ENCODE results near the gene STYXL1.

STYXL1 gene

DNA sequence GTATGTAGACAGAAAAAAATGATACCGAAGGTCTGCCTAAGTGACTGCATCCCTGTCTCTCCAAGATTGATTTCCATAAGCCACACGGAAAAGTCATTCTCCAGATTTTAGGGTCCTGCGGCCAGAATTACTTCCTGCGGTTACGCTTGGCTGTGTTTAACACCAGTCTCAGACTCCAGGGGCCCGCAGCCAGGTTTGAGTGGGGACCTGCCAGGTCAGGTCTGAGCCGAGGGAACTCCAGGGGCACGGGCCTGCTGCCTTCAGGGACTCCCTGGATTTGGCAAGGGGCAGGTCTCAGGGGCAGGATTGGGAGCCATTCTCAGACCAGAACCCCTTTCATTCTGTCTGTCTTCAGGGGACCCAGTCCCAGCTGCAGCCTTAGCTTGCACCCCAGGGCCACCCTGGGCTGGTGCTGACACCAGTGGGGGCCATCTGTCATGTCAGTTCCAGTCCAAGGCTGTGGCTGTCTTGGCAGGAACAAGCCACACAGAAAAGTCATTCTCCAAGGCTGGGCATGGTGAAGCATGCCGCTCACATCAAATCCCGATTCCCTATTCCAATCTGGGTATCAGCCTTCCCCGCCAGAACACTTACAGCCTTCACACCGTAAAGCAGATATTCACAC, 92.4 kb downstream of the STYXL1 start:
- DNase-seq (ENCODE audit: low spot score): no peak

- DNase-seq (ENCODE audit: low spot score): no peak
Measured at GRCh38 chr7:75953931-75954330, 93.9 kb downstream of the STYXL1 start.

DNA sequence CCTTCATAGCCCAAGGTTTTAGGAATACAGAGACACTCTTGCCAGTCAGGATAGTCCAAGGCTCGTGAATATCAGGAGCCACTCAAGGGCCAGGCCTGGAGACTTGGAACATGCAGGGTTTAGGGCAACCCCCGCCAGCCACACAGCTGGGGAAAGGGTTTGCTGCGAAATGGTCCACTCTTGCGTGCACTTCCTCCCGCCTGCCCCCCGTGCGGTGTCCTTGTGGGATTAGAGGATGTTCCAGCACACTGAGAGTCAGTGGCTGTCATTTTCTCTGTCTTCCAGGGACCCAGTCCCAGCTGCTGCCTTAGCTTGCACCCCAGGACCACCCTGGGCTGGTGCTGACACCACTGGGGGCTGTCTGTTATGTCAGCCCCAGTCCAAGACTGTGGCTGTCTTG, 94.4 kb downstream of the STYXL1 start:
- no peak for DNase-seq (ENCODE audit: low spot score)

DNA sequence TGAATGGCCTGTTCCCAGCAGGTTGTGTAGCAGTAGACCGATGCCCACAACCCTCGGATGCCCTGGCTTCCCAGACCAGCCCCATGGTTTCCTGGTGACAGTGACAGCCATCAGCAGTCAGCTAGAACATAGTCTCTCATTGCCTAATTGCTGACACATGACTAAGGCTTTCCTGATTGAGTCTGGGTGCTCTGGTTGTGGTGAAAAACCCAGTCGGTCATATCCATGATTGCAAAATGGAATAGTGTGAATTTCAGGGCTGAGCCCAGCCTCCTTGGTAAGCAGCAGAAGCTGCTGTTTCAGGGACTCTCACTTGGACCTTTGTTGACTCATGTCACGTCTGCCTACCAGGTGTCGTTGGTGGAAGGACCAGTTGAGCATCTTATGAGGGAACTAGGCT, 96.3 kb downstream of the STYXL1 start:
- DNase-seq (ENCODE audit: low spot score): no peak

- no peak for DNase-seq (ENCODE audit: low spot score)
Measured at GRCh38 chr7:75950111-75950681, 97.6 kb downstream of the STYXL1 start.

DNA sequence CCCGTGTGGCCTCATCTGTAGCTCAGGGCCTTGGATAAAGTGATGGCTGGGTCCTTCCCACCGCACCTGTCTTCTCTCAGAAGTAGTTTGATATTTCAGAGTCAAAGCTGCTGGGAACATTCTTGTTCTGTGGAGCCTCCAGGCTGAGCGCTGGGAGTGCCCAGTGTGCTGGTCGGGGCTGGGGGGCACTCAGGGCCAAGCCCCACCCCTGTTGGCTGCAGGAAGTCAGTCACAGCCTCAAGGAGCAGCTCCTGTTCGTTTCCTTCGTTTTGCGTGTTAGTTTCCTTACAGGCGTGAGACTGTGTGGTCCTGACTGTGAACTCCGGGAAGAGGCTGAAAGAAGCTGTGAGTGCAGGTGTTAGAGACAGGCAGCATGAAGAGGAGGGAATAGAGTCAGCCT, 99.6 kb downstream of the STYXL1 start:
- DNase-seq (ENCODE audit: low spot score): no peak

Data from CD4-positive, alpha-beta T cell treated with Interleukin-2 at 100 ng/mL for 4 hours (primary cell).